GM19467 (cell line): Measurements from ENCODE around the gene SEC22A.

Experiments
- ATAC-seq: cut with Tn5 transposase; IDR thresholded peaks from one replicate; pipeline ENCODE4 v1.9.1; 2021; ENCODE audit warnings: mild to moderate bottlenecking, moderate library complexity; ENCODE audit not compliant: unreplicated experiment

The SEC22A gene

DNA sequence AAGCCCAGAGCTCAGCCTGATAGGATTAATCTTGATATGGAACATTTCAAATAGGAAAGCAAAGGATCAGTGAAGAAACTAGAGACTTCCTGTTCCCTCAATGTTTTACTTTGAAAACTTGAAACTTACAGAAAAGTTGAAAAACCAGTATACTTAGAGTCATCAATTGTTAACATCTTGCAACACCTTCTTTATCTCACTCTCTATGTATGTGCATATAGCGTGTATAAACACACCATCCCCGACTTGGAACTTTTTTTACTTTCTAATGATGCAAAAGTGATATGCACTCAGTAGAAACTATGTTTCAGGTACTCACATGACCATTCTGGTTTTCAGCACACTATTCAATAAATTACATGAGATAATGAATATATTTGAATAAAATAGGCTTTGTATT lies 60.5 kb downstream of the SEC22A start:
- no peak for ATAC-seq

GRCh38 chr3:123262868-123263267 lies 61.1 kb downstream of the SEC22A start:
- no peak for ATAC-seq

GRCh38 chr3:123263941-123264340 lies 62.2 kb downstream of the SEC22A start:
- no peak for ATAC-seq

DNA sequence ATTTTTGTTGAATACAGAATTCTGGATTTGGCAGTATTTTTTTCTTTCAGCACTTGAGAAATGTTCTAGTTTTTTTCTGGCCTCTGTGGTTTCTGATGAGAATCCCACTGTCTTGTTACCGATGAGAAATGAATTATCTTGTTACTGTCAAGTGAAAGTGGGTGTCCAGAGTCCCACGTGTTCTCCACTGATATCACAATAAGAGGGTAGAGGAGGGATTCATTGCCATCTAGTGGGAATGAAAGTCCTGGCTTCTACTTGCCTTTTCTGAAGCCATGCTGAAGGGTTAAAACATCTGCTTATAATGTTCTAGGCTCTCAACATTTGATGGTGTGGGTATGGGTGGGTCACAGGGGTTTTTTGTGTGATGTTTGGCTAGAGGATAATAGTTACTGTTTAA lies 66.1 kb downstream of the SEC22A start:
- ATAC-seq, result no peak

DNA sequence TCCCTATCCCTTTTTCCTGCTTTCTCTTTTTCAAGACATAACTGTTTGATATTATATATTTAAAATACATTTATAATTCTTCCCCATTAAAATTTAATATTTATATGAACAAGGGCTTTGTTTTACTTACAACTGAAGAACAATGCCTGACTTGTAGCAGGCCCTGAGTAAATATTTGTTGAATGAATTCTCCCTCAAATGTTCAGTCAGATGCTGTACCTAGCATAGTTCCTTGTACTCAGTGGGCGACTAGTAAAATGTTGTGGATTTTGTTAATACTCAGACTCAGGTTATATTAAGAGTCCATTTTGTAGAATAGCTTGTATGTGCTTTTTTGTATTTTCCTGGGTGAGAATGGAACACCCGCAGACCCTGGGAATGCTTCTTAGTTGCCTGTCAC lies 69.1 kb downstream of the SEC22A start:
- no peak for ATAC-seq

GRCh38 chr3:123271466-123272159 lies 69.9 kb downstream of the SEC22A start:
- no peak for ATAC-seq

DNA sequence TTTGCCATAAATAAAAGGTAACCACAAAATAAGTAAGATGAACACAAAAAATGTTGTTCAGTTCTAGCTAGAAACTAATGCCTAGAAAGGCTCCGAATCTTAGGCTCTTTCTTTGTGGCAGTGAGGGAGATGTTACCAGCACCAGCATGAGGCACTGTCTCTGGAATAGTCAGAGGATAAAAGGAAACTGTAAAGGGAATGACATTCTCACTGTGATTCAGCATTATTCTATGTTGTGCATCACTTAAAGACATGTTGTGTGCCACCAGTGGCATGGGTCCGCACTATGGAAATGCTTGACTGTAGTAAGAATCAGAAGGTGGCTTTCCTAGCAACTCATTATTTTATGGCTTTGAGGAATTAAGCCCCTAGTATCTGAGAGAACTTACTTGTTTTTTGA lies 70.8 kb downstream of the SEC22A start:
- no peak for ATAC-seq

DNA sequence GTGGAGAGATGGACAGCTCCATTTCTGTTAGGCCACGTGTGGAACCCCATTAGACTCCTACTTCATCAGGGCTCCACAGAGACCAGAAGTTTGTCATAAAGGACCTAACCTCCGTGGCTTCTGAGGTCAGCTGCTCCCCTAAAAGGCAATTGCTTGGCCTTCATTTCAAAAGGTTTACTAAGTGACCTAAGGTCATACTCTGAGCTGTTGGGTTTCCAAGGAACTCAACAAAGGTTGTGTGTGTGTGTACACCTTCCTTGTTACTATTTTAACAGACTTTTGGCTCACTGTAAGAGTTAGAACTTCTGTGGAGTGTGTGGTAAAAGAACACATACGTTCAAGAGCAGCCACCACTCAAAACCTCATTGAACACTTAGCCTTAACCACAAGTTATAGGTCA lies 73.9 kb downstream of the SEC22A start:
- ATAC-seq, result no peak

GRCh38 chr3:123276346-123277006 lies 74.7 kb downstream of the SEC22A start:
- ATAC-seq, result no peak

- no peak for ATAC-seq
Measured at GRCh38 chr3:123277106-123277505, 75.4 kb downstream of the SEC22A start.

- ATAC-seq, result no peak
Measured at GRCh38 chr3:123278446-123278845, 76.7 kb downstream of the SEC22A start.

DNA sequence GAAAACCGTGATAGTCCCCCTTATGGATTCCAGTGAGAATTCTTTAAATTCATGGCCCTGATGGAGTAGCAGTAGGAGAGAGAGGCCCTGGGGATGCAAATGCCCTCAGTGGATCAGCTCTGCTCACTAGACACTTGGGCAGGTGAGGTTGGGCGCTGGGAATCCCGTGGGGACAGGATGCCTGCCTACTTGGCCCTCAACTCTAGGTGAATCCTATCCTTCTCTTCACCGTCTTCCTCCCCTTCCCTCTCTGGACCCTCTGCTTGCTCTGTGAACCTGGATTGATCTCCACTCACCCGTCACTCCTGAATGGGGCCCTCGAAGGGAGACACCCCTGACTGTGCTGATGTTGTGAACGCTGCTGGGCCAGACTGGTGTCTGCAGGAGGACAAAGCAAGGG lies 77.4 kb downstream of the SEC22A start:
- no peak for ATAC-seq

DNA sequence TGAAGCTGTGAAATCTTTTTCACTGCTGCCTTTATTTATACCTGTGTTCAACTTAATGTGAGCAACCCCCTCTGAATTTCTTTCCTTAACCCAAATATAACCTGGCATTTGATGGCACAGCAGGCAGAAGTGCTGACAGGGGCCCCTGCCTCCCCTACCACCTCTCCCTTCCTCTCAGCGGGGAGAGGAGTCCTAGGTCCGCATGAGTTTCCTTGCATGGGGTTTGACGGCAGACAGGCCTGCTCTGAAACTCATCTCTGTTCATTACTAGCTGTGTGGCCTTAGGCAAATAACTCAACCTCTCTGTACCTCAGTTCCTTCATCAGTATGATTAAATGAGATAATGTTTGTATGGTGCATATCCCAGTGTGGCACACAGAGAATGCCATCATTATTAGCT lies 79.7 kb downstream of the SEC22A start:
- ATAC-seq, result no peak

DNA sequence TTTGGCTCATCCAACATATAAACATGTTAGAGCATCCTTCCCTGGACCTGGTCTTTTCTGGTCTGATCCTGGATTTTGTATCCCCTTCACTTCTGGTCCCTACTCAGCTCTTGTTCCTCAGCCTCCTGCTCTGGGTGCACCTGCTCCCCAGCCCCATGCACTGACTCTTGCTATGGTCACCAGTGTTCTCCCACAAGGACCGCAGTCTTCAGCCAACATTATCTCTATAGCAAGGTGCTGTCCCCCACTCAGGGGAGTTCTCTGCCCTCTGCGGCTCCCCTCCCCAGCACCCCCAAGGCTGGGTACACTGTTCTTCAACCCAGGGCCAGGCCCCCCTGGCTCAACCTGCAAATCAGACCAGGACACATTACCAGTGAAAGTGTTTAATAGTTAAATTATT lies 80.2 kb downstream of the SEC22A start:
- no peak for ATAC-seq

DNA sequence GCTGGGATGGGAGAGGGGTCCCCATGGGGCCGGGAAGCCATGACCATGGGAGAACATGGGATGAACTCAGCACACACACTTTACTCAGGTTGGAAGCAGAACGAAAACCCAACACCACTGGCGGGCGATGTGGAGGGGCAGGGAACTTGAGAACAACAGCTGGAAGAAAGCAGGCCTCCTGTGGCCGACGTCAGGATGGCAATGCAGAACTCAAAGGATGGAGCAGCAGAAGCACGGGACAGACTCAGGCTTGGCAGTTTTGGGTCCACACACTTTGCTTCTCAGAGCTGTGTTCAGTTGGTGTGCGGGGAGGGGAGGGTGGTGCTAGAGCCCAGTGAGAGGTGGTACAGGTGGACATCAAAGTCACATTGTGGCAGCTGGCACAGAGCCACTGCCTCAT lies 80.7 kb downstream of the SEC22A start:
- no peak for ATAC-seq

- no peak for ATAC-seq
Measured at GRCh38 chr3:123283074-123283473, 81.3 kb downstream of the SEC22A start.

DNA sequence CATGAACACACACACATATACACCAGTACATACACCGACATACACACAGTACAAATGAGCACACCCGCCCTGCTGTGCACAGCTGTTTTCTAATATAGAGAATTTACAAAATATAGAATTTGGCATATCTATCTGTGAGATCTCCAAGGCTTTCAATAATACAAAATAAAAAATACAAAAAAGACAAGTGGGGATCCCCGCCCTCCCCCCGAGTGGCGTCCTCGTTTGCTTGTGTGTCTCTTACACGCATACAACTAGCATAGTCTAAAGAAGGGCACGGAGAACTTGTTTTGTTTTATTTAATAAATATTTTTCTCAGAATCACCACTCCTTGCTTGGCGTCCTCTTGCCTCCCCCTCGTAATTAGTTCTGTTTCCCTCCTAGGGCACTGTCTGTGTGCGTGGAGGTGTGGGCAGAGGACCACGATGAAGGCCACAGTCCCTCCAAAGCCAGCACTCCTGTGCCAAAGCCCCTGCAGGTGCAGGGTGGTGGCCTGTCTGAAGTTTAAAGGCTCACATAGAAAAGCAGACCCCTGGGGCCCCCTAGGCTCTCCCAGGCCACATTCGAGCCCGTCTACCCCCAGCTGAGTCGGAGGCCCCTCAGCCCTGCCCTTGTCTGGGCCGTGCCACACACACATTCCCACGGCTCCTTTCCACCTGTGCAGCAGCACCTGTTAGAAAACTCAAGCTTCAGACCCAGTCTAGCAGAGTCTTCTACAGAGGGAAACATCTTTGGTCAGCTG lies 82.1 kb downstream of the SEC22A start:
- no peak for ATAC-seq

- no peak for ATAC-seq
Measured at GRCh38 chr3:123284399-123285010, 82.8 kb downstream of the SEC22A start.

DNA sequence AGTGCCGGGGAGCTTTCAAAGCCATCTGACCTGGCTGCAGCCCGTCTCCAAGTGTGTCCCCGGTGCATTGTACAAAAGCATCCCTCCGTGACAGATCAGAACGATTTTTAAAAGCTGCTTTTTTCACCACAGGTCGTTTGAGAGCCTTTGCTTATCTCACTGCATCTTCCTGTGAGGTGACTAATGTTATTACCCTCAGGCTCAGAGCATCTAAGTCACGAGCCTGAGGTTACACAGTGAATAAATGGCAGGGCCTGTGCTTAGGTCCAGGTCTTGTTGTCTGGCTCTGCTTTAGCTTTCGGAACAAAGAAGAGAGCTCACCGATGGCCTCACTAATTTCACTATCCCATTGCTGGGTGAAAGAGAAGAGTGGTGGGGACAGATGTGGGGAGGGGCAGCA lies 83.3 kb downstream of the SEC22A start:
- ATAC-seq, result no peak

DNA sequence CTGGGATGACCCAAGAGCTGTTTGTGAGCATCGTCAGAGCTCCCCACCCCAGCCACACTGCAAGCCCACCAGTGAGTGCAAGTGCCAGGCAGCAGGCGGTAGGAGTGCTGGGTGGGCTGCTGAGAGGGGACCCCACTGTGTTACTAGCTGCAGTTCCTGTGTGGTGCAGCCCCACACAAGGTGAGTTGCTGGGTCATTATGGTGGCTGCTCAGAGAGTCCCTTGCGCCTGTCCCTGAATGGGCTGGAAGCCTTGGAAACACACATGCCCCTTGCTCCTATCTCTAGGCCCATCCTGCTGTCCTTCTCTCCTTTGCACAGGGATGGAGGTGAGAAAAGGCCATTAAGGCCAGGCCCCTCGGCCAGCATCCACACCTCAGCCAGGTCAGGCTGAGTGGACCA lies 83.7 kb downstream of the SEC22A start:
- ATAC-seq, result no peak

DNA sequence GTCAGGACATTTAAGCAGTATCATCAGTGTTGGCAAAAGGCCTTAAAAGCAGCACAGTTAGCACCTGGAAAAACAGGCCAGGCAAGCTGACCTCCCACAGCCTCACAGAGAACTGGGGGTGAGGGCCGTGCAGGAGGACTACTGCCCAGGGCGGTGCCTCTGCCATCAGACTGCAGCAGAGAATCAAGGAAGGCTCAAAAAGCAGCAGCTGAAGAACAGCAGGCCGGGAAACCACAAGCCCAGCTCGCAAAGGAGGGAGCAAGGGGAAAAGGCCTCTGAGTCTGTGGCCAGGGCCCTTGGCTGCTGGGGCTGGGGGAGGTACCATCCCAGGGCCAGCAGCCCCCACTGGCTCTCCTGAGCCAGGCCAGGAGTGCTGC lies 84.2 kb downstream of the SEC22A start:
- ATAC-seq, result no peak
